HEK293 (cell line): ENCODE results near the gene SNX13.

ENCODE experiments used
- ZBTB21 ChIP-seq: fragments of 450-650 bp; formaldehyde crosslinking; IDR thresholded peaks from 2 replicates; pipeline ENCODE4 v1.5.1; 2017; ENCODE audit warnings: missing biosample characterization, missing genetic modification characterization
- TF ChIP-seq, protein P1 (sequence below): IDR thresholded peaks from 2 replicates; pipeline ENCODE4 v1.6.1; 2011; ENCODE audit warnings: mild to moderate bottlenecking, low read depth, low read length, borderline replicate concordance

DNA sequence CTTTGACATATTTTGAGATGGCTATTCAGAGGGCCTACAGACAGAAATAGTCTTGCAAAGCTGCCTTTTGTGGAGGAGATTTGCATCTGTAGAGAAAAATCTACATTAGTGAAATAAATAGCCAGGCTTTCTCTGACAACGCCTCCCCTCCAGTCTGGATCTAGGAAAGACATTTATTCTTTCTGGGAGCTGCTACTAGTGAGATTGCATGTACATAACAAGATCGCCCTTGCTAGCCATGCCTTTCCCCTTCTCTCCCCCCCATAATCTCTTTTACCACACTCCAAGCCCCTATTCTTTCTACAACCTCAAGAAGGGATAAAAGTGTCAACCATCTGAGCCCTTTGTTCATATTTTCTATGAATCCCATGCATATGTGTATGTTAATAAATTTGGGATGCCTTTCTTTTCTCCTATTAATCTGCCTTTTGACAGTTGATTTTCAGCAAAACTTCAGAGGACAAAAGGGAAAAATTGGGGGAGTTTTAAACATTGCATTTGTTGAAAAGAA lies 194.2 kb downstream of the SNX13 start:
- TF ChIP-seq, protein P1, sequence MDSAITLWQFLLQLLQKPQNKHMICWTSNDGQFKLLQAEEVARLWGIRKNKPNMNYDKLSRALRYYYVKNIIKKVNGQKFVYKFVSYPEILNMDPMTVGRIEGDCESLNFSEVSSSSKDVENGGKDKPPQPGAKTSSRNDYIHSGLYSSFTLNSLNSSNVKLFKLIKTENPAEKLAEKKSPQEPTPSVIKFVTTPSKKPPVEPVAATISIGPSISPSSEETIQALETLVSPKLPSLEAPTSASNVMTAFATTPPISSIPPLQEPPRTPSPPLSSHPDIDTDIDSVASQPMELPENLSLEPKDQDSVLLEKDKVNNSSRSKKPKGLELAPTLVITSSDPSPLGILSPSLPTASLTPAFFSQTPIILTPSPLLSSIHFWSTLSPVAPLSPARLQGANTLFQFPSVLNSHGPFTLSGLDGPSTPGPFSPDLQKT: no peak
- TF ChIP-seq ZBTB21: no peak
